Effector CD4-positive, alpha-beta T cell (primary cell): ENCODE measurements around the gene NAP1L3.

Experiments
- DNase-seq: peaks from one replicate; pipeline ENCODE4 v3.0.0-alpha.2; 2020
- total RNA-seq: gene quantifications from one replicate; lab custom pipeline; 2026; lab: John Stamatoyannopoulos, UW

The NAP1L3 gene, protein sequence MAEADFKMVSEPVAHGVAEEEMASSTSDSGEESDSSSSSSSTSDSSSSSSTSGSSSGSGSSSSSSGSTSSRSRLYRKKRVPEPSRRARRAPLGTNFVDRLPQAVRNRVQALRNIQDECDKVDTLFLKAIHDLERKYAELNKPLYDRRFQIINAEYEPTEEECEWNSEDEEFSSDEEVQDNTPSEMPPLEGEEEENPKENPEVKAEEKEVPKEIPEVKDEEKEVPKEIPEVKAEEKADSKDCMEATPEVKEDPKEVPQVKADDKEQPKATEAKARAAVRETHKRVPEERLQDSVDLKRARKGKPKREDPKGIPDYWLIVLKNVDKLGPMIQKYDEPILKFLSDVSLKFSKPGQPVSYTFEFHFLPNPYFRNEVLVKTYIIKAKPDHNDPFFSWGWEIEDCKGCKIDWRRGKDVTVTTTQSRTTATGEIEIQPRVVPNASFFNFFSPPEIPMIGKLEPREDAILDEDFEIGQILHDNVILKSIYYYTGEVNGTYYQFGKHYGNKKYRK
- total RNA-seq: 9.4 reads per million, percentile 30 among the genes with 10 or more reads in this experiment

- DNase-seq: peak; percentile 31
Observed at GRCh38 chrX:93673056-93673868, at the start of gene NAP1L3. Gene NAP1L3, minus strand, starts transcription at chrX:93673578. Its CDS starts 274 bp downstream, at chrX:93673304.

GRCh38 chrX:93711076-93711475, 37.7 kb upstream of the NAP1L3 start:
- DNase-seq: no peak

- no peak for DNase-seq
Observed at GRCh38 chrX:93703701-93704100, 30.3 kb upstream of the NAP1L3 start.

DNA sequence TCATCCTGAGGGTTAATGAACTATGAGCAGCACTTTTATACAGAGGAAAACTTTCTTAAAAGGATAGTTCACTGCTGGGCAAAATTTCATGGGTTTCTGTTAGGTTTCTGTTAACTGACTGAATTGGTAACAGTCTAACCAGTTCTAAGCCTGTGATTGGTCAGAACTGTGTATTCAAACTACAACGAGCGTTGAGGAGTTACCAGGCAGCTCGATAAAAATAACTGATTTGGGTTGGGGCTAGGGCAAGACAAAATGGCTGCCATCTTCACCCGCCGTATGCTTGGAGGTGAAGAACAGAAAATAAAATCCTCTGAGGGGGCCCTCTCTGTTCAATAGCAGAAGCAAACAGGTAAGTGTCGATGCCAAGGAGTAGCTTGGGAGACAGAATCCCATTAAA, 22.6 kb upstream of the NAP1L3 start:
- no peak for DNase-seq

DNA sequence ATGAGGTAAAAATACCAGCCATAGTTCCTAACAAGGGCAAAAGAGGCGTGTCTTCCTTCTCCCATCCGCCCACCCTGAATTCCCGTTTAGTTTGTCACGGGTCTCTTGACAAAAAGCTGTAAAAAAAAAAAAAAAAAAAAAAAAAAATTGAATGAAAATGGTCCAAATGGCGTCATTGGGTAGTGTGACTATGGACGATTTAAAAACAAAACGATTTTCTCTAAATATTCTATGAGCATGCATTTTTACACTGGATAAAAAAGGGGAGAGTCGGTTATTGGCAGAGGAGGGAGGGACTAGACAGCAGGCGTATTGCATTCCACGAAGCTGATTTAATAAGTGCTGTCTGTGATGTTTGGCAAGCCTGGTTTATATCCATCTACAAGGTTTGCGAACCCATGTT, 492 bp upstream of the NAP1L3 start, which contains the start of gene FAM133A:
Gene FAM133A, plus strand, starts transcription at position 338 of the 403 bp plus-strand sequence. CDS start 35,214 bp downstream, outside the sequence.
- DNase-seq: no peak

DNA sequence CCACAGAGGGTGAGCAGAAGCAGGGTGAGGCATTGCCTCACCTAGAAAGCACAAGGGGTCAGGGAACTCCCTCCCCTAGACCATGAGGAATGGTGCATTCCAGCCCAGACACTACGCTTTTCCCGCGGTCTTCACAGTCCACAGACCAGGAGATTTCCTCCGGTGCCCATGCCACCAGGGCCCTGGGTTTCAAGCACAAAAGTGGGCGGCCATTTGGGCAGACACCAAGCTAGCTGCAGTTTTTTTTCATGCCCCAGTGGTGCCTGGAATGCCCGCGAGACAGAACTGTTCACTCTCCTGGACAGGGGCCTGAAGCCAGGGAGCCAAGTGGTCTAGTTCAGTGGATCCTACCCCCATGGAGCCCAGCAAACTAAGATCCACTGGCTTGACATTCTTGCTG, 12.8 kb downstream of the NAP1L3 start:
- no peak for DNase-seq

GRCh38 chrX:93649381-93649780, 24.0 kb downstream of the NAP1L3 start:
- DNase-seq: no peak

DNA sequence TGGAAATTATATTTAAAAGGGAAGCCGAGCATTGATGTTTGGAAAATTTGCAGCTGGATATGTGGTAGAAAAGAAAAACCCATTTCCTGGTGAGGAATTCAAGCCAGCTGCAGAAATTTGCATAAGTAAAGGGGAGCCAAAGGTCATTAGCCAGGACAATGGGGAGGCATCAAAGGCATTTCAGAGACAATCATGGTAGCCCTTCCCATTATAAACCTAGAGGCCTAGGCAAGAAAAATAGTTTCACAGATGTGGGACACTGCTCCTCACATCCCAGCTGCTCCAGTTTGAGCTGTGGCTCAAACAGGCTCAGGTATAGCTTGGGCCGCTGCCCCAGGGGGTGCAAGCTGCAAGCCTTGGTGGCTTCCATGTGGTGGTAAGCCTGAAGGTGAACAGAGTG, 35.8 kb downstream of the NAP1L3 start:
- DNase-seq: no peak
